HS-5 (cell line): Measurements from ENCODE around the gene FAM81A.
"Not testable (repeated sequence)": the region's sequence is repeated elsewhere in the genome, so short reads cannot be mapped to it uniquely, and the experiment has no call there.

Experiments used
- DNase-seq: peaks from one replicate; pipeline ENCODE4 v3.0.0-alpha.2; 2012; ENCODE audit warnings: low read depth

FAM81A gene

GRCh38 chr15:59489485-59489884 lies 51.5 kb downstream of the FAM81A start:
- DNase-seq, result not testable (repeated sequence)

- DNase-seq, result no peak
Measured at GRCh38 chr15:59491062-59491461, 53.1 kb downstream of the FAM81A start.

GRCh38 chr15:59492389-59493377 lies 54.7 kb downstream of the FAM81A start:
- peak; percentile 30 for DNase-seq

GRCh38 chr15:59501597-59501996 lies 63.6 kb downstream of the FAM81A start:
- DNase-seq, result peak; percentile 47

- no peak for DNase-seq
Measured at GRCh38 chr15:59515190-59515589, 77.2 kb downstream of the FAM81A start.

- no peak for DNase-seq
Measured at GRCh38 chr15:59516655-59517461, 78.9 kb downstream of the FAM81A start.

GRCh38 chr15:59519329-59519728 lies 81.3 kb downstream of the FAM81A start:
- no peak for DNase-seq

GRCh38 chr15:59521443-59521842 lies 83.5 kb downstream of the FAM81A start:
- no peak for DNase-seq

GRCh38 chr15:59522988-59523461 lies 85.0 kb downstream of the FAM81A start:
- no peak for DNase-seq

GRCh38 chr15:59523702-59524101 lies 85.7 kb downstream of the FAM81A start:
- no peak for DNase-seq

- DNase-seq, result no peak
Measured at GRCh38 chr15:59524331-59524731, 86.3 kb downstream of the FAM81A start.

GRCh38 chr15:59526466-59526865 lies 88.5 kb downstream of the FAM81A start:
- not testable (repeated sequence) for DNase-seq

GRCh38 chr15:59528429-59528828 lies 90.4 kb downstream of the FAM81A start:
- DNase-seq, result no peak

- peak; percentile 63 for DNase-seq
Measured at GRCh38 chr15:59528961-59529402, 91.0 kb downstream of the FAM81A start.

- no peak for DNase-seq
Measured at GRCh38 chr15:59531066-59531675, 93.2 kb downstream of the FAM81A start.

- DNase-seq, result peak; percentile 14
Measured at GRCh38 chr15:59532770-59533379, 94.9 kb downstream of the FAM81A start.

GRCh38 chr15:59536553-59536952 lies 98.6 kb downstream of the FAM81A start:
- no peak for DNase-seq

- DNase-seq, result no peak
Measured at GRCh38 chr15:59537403-59537802, 99.4 kb downstream of the FAM81A start.

GRCh38 chr15:59538494-59538893 lies 100.5 kb downstream of the FAM81A start:
- DNase-seq, result no peak

GRCh38 chr15:59539799-59540198 lies 101.8 kb downstream of the FAM81A start:
- no peak for DNase-seq

- no peak for DNase-seq
Measured at GRCh38 chr15:59540654-59541053, 102.7 kb downstream of the FAM81A start.

GRCh38 chr15:59541750-59542149 lies 103.8 kb downstream of the FAM81A start:
- DNase-seq, result no peak
